Suprapubic skin (tissue), 4 donors: ENCODE measurements around the gene FAM131C.

Experiments used
- POLR2A ChIP-seq, 2 donors: fragments of 450-650 bp; IDR thresholded peaks; one replicate each; pipeline ENCODE4 v1.6.1; 2017; ENCODE audit warnings: antibody characterized with exemption in 2 of 2, mild to moderate bottlenecking in 2 of 2, moderate library complexity in 2 of 2
- POLR2AphosphoS5 ChIP-seq, 3 donors: sonication (generic); formaldehyde crosslinking; IDR thresholded peaks; one replicate each; pipeline ENCODE4 v1.6.1; 2017; ENCODE audit warnings: antibody characterized with exemption in 3 of 3
- TF ChIP-seq, protein P1 (sequence below), 2 donors: fragments of 200-600 bp in 1 of 2; fragments of 450-650 bp in 1 of 2; sonication (generic) in 1 of 2; IDR thresholded peaks; one replicate each; pipeline ENCODE4 v1.5.1; 2016 to 2019; ENCODE audit warnings: antibody characterized with exemption in 2 of 2, mild to moderate bottlenecking in 1 of 2, moderate library complexity in 1 of 2

DNA sequence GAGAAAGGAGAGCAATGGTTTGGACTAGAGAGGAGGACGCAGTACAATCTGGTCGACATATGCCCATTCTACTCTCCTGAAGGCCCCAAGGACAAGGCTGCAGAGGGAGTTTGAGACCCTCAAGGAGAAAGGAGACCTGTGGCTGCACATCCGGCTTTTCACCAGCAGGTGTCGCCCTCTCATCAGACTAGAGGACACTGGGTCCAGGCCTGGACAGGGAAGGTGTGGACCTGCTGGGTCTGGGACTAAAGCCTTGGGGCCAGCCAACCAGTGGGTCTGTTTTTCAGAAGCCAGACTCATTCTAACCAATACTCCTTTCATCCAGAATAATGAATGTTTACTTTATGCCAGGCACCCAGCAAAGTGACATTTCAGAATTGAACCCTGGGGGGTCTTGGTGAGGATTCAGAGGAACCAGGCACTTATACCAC, 64.4 kb downstream of the FAM131C start:
- TF ChIP-seq, protein P1, sequence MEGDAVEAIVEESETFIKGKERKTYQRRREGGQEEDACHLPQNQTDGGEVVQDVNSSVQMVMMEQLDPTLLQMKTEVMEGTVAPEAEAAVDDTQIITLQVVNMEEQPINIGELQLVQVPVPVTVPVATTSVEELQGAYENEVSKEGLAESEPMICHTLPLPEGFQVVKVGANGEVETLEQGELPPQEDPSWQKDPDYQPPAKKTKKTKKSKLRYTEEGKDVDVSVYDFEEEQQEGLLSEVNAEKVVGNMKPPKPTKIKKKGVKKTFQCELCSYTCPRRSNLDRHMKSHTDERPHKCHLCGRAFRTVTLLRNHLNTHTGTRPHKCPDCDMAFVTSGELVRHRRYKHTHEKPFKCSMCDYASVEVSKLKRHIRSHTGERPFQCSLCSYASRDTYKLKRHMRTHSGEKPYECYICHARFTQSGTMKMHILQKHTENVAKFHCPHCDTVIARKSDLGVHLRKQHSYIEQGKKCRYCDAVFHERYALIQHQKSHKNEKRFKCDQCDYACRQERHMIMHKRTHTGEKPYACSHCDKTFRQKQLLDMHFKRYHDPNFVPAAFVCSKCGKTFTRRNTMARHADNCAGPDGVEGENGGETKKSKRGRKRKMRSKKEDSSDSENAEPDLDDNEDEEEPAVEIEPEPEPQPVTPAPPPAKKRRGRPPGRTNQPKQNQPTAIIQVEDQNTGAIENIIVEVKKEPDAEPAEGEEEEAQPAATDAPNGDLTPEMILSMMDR (IDR thresholded peaks at IDR 0.05), result peak; percentile 93 to 94
- no peak for TF ChIP-seq POLR2A (IDR thresholded peaks at IDR 0.05)
- no peak for TF ChIP-seq POLR2AphosphoS5 (IDR thresholded peaks at IDR 0.05)
